ENCODE data around the gene RBP4.
A peak's percentile ranks its signal among the peaks of the same experiment; 100 is the strongest.

Gene RBP4

DNA sequence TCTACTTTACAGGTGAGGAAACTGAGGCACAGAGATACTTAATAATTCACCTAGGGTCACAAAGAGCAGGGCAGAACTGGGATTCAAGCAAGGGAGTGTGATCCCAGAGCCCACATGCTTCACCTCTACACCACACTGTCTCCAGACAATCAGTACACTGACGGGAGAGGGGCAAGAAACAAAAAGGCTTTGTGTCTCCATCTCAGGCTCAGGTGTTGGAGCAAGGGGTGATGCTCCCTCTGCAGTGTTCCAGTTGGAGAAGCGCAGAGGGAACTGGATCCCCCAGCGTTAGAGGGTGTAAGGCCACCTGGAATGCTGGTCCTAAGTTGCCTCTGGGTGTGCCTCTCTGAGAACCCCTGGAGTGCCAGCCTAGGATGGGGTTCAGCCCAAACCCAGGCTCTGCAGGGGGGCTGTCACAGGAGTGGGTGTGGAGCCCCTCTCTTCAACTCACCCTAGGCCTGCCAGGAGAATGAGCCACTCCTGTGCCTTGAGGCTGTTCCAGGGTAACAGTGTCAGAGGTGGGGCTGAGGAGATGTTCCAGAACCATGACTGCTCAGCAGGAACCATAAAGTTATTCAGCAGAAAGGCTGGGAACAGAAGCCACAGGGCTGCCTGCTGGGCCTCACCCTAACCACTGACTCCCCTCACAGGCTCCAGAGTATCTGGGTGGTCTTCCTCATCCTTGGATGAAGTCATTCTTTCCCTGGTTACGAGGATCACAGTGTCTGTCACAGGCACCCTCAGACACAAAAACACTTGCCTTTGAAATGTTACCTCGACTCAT lies 5.5 kb downstream of the RBP4 start:
- DNase-seq (ENCODE audit: low spot score): peak; percentile 50

DNA sequence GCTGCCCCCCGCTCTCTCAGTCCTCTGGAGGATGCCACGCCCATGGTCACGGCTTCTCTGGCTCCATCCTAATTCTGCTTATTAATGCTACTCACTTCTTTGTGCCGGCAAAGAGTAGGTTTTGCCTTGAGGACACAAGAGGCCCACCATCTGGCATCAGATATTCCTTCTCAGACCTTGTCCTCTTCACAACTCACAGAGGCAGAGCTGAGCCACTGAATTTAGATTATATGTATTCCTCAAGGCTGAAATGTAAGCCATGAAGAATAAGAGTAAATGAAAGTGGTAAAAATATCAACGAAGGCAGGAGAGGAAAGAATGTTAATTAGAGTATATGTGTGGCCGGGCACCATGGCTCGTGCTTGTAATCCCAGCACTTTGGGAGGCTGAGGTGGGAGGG lies 6.5 kb downstream of the RBP4 start:
- DNase-seq (ENCODE audit: low spot score): peak; percentile 17

DNA sequence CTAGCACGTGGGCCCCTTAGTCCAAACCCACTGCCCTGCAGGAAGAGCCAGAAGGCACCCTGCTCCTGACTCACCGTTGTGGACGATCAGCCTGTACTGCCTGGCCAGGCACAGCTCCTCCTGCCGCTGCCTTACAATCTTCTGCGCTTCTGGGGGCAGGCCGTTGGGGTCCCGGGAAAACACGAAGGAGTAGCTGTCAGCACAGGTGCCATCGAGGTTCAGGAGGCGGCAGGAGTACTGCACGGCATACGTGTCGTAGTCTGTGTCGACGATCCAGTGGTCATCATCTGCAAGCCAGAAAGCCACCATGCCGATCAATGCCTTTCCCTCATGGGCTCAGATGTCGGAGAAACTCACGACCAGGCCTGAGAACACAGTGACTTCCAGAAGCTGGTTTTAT lies 7.3 kb downstream of the RBP4 start:
- peak; percentile 25 for DNase-seq (ENCODE audit: low spot score)

DNA sequence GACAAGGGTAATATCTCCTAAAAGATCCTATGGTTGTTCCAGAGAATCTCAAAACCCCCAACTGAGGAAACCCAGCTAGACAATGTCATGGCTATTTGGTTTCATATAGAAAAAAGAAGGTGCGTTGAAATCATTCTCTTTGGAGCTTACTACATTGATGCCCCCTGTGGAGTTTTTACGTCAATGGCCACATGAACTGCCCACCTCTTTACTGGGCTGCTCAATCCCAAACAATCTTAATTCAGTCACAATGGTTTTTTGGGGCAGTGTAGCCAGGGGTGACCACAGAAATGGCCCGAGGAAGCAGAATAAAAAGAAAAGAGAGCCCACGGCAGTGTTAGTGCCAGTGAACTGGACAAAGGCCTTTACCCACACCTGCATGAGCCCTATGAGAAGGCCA lies 7.8 kb downstream of the RBP4 start:
- peak; percentile 11 for DNase-seq (ENCODE audit: low spot score)

DNA sequence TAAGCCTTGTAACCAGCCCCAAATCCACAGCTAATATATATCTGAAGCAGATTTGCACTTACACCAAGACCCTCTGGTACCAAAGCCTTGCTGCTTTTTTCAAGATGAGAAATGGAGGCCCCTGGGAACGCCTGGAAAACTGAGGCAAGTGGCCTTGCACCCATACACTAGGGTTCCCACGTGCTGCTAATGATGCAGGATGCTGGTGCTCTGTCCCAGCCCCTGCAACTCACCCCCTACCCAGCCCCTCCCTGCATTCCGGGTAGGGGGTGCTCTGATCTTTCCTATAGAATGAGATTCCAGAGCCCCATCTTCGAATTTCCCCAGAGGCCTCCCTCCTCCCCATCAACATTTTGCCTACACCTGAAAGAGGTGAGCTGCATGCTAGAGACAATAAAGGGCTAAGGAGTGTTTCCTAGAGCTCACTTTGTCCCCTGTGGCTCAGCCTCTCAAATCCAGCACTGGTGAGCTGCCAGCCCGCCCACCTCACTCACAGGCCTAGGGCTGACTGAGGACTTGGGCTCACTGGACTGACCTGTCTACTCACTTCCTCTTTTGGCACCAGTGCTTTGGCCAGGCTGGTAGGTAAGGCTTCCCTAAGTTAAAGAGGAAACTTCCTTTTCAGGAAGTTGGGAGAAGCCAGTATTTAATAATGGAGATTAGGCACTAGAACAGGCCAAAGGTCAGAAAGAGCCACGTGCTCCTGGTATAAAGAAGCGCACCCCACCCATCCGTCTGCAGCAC lies 9.8 kb downstream of the RBP4 start:
- peak; percentile 33 for DNase-seq (ENCODE audit: low spot score)

DNA sequence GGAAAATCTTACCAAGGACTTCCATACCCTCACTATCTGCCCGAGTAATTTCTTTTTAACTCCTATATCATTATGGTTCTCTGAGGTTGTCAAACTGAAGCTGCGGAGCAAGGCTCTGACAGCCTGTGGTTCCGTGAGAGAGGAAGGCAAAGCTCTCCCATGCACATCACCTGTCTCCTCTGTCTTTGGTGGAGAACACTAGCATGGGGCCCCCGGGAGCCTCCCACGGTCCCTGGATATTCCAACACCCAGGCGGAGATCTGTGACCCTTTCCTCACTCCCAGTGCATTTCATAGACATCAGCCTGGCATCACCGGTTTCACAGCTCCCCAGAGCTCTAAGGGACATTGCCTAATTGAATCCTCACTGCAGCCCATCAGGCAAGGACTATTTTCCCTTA lies 10.4 kb downstream of the RBP4 start:
- DNase-seq (ENCODE audit: low spot score): peak; percentile 14

DNA sequence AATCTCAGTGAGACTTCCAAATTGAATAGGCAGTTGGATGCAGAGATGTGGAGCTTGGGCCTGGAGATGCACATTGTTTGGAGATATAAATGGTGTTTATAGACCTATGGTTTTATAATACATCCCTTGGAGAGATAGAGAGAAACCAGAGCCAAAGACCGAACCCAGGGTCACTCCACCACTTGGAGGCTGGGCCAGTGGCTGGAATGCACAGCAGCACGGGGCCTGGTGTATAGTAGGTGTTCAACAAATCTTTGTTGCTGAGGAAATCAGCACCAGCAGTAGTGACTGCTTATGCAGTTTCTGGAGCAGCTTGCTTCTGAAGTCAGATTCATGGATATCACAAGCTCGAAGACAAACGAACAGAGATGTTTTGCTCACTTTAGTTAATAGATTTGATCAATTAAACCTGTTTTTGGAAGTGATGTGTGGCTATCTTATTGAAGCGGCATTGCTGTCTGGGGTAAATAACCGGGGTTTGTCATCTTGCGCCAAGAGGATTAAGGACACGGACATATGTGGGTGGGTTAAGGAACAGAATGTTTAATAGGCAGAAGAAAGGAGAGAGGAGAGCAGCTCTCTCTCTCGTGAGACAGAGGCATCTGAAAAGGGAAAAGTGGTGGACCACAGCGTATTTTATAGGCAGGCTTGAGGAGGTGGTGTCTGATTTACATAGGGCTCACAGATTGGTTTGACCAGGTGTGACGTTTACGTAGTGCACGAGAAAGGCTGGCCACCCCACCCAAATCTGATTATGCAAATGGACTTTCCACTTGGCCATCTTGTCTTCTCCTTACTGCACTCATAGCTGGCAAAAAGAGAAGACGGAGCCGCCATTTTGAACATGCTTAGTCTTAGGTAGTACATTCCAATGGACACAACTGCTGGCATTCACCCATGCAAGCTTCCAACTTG lies 11.1 kb downstream of the RBP4 start:
- DNase-seq (ENCODE audit: low spot score): peak; percentile 37

DNA sequence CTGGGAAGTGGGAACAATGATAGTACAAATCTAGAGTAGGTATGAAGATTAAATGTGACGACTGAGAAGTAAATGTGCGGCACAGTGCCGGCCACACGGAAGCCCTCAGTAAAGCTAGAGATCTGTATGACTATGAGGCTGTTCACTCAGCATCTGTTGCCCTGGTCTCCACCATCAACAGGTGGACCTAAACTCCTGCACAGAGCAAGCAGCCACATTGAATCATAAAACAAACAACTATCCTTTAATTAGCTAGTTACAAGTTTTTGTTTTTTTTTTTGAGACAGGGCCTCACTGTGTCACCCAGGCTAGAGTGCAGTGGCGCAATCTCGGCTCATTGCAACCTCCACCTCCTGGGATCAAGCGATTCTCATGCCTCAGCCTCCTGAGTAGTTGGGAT lies 16.6 kb downstream of the RBP4 start:
- DNase-seq (ENCODE audit: low spot score): no peak

DNA sequence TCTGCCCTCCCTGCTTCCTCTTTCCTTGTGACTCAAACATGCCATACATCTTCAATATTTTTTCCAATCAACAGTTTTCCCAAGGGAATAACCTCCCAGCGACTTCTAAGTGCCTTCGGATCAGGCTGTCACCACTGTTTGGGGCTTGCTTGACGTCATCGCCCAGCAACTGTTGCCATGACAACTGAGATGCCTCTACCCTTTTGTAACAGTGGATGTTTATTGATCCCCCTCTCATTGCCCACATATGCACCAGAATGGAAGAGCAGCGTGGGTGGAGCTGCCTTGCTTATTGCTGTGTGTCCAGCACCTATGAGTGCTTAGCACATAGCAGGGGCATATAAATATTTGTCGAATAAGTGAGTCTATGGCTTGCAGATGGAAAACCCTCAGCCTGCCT lies 20.2 kb downstream of the RBP4 start:
- no peak for DNase-seq (ENCODE audit: low spot score)

DNA sequence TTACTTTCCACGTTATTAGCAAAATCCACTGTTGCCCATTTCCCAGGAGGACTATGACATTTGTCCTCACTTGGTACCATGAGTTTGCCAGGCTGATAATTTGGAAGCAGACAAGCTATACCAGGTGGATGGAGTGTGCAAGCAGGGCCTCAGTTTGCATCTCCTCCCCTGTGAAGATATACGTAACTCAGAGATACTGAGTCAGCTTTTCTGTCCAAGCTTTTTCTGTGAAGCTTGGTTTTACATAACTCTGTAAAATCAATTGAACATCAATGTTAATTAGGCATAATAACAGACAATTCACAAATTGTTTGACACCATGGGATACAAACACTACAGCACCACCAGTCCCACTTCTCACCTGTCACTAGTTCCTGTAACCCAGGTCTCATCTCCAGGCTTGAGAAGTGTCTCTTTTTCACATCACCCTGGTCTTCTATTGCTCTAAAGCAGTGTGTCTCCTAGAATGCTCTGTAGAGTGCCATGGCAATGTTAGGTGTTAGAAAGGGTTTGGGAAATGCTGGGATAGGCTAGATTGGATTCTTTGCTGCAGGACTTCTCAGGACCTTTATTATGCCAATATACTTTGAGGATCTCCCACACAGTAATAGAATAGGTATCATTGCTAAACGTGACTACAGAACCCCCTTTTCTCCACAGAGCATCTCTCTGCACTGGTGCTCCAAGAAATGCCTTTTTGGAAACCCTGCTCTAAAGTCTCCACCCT lies 20.9 kb downstream of the RBP4 start:
- no peak for DNase-seq (ENCODE audit: low spot score)

DNA sequence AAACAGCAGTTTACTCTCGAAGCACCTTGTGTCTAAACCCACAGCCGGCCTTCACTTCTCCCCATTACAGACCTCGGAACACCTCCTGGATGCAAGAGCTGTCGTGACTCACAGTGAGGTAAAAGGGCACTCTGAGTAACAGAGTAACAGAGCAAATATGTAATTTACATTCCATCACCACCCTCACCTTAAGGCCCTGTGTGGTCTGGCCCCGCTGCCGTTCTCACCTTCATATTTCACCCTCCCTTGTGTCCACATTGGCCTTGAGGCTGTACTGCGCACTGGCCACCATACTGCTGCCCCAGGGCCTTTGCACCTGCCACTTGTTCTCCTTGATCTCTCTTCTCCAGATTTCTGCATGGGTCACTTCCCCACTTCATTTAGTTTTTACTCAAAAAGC lies 21.9 kb downstream of the RBP4 start:
- no peak for DNase-seq (ENCODE audit: low spot score)

DNA sequence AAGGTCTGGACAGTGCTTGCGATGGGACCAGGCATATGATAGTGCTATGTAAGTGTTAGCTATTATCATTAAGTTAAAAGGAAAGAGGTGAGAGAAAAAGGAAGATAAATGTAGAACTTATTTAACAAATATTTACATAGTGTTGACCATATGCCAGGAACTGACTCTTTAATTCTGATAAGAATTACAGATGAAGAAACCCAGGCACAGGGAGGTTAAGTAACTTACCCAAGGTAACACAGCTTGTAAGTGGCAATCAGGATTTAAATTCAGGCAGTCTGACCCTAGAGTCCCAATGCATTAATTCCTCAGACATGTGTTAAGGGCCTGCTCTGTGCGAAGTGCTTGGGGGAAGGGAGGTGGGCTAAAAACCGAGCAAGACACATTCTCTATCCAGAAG lies 23.5 kb downstream of the RBP4 start:
- DNase-seq (ENCODE audit: low spot score): no peak

DNA sequence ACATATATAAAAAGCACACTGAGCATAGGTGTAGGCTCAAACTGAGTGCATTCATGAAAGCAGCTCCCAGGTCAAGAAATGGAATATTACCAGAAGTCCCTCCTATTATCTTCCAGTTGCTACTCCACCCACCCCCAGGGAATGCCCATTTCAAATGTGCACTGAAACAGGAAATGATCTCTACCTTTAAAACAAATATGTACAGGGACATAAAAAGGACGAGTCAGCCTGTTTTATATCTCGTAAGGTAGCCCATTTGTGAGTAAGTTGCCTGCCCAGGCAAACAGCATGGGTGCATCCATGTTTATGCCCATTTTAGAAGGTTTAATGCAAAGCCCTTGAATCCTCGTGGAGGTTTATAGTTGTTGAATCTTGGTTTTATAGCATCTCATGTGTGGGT lies 24.1 kb downstream of the RBP4 start:
- DNase-seq (ENCODE audit: low spot score): no peak

DNA sequence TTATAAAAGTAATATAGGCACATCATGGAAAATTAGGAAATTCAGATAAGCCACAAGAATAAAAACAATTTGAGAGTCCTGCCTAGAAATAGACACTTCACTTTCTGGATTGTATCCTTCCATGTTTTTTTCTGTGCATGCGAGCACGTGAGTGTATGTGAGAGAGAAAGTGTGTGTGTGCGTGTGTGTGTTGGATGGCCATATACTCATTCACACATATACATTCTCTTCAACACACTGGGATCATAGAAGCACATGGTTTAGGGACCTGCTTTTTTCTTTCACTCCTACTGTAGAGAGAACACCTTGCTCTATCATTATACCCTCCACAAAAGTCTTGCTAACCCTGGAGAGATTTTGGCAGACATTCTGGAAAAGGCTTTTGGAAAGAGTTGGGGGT lies 27.1 kb downstream of the RBP4 start:
- no peak for DNase-seq (ENCODE audit: low spot score)

DNA sequence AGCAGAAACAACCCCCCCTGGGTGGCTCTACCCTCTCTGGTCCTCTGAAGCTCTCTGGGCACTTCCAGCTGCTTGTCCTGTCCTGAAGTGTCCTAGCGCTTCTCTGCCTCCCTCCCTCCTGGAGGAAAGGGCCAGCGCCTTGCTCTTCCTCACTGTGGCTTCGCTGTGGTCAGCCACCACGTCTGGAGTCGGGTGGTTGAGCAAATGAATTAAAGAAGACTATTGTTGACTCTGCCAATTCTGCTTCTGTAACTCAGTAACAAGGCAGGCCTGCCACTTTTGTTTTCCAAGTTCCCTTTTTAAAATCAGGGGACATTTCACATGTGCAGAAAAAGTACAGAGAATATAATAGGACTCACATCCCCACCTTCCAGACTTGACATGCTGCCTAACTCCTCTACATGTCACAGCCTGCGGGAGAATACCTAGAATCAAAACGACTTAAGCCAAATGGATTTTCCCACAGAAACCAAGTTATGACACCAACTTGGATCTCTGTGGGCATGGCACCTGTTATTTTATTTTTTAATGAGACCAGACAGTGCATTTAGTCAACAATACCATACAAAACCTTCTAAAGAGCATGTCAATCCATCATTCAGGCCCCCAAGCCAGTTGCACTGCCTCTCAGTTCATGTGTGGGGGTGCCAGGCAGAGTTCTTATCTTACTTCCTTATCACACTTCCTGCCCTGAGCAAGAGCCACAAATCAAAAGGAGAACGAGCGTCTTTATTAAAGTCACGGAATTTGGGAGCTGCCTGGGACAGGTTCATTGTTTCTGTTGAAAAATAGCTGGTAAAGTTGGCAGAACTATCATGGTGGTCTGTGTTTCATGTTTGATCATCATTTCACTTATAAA lies 27.8 kb downstream of the RBP4 start:
- DNase-seq (ENCODE audit: low spot score): no peak

DNA sequence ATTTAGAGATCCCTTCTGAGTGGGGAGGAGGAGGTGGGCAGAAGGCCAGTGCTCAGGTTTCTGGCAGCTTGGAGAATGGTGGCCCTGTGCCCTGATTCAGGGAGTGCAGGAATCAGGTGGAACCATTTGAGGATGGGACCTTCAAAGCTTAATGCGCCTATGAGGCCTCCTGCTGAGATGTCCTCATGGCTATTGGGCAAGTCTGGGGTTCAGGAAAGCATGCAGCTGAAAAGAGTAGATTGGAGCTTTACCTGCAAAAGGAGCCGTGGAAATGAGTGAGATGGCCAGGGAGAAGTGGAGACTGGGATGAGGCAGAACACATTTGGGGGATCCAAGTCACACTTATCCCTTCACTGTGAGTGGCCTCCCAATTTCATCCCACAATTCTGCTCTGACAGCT lies 28.4 kb downstream of the RBP4 start:
- DNase-seq (ENCODE audit: low spot score): no peak

DNA sequence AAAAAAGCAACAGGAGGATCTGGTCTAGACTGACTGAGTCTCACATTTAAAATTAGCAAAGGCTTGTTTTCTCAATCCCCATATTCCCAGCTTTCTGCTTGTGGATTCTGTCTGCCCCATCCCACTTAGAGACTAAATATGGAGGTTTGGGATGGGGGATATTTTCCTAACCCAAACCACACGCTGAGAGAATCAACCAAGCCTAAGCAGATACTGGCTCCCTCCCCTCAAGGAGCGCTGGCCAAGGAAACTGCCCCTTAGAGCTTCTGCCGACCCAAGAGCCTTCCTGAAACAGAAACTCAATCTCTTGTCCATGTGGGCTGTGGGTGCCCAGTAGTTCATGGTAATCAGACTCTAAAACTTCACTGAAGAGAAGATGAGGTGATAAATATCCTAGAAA lies 30.7 kb downstream of the RBP4 start:
- DNase-seq (ENCODE audit: low spot score): no peak

DNA sequence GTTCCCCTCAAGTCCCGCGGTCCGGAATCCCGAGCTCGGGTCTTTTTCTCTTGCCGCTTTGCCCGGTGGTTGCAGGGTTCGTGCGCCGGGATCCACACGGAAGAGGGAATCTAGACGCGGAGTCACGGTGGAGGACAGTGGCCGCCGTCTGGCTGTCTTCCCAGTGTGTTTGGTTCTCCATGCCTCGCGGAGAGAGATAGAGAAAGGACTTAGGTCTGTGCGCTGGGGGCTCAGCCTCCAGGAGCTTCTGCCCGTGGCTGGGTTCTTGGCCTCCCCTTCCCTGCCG lies 33.0 kb downstream of the RBP4 start:
- DNase-seq (ENCODE audit: low spot score): no peak

DNA sequence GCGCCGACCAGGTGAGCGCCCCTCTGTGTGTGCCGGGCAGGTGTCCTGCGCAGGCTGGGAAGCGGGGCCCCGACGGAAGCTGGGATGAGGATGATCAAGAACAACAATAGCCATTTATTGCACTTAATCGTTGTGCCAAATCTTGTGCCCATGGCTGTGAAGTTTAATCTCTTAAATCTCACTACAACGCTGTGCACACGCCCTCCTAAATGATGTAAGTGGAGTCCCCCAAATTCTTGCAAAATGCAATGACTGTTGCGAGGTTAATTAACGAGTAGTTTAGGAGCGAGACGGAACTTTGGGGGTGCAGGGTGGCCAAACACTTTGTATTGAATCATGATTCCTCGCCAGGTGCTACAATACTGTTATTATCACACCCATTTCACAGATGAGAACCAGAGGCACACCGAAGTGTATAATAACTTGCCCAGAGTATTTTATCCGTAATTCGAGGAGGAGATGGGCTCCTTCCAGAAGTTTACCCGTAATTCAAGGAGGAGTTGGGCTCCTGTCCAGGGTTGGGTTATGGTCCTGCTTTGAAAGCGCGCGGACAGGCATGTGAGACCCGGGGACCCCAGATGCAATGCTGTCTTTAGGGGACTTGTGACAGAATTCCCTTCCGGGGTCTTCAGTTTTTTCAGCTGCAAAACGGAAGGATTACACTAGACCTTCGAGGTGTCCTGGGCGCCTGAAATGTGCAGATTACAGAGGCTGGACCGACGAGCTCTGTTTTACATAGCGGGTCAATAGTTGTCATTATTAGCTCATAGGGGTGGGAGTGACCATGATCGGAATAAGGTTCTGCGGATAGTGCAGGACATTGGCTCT lies 33.5 kb downstream of the RBP4 start:
- no peak for DNase-seq (ENCODE audit: low spot score)
